A549 (cell line): Measurements from ENCODE around the gene FER.

Experiments
- PHF8 ChIP-seq: fragments of 200-600 bp; sonication (generic); IDR thresholded peaks from 2 replicates; pipeline ENCODE4 v1.6.1; 2016; ENCODE audit warnings: low read depth, mild to moderate bottlenecking, antibody characterized with exemption, moderate library complexity, borderline replicate concordance
- TF ChIP-seq, protein P1 (sequence below): fragments of 250-450 bp; sonication (Bioruptor Pico); IDR thresholded peaks from 2 replicates; pipeline ENCODE4 v1.5.0; 2021; ENCODE audit warnings: mild to moderate bottlenecking, moderate library complexity, borderline replicate concordance

DNA sequence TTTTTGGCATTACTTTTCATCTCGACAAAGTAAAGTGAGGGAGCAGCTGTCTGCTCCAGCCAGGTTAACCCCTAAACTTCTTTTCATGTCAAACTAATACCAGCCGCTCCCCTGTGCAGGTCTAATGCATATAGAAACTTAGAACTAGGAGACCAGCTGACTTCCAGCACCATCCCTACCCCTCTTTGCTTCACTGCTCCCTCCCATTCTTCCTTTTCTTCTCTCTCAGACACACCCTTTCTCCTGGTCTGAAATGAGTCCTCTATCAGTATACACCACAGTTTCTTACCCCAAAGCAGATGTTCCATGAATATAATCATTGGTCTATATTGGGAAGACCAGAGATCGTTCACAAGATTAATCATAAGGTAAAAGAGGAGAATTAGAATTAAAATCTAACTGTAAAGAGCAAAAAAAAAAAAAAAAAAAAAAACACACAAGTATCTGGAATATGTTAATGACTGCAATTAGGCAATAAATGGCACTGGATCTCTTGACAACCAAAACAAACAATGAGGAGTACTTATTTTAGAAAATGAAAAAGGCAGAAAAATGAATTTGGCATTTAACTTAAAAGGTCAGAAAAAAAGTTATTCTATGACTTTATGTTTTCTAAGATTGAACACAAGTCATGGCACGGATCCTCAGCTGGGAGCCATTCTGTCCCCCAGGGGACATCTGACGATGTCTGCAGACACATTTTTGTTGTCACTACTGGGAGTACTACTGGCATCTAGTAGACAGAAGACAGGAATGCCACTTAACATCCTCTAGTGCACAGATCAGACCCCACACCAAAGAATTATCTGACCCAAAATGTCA, 452.3 kb downstream of the FER start:
- no peak for TF ChIP-seq PHF8
- TF ChIP-seq, protein P1, sequence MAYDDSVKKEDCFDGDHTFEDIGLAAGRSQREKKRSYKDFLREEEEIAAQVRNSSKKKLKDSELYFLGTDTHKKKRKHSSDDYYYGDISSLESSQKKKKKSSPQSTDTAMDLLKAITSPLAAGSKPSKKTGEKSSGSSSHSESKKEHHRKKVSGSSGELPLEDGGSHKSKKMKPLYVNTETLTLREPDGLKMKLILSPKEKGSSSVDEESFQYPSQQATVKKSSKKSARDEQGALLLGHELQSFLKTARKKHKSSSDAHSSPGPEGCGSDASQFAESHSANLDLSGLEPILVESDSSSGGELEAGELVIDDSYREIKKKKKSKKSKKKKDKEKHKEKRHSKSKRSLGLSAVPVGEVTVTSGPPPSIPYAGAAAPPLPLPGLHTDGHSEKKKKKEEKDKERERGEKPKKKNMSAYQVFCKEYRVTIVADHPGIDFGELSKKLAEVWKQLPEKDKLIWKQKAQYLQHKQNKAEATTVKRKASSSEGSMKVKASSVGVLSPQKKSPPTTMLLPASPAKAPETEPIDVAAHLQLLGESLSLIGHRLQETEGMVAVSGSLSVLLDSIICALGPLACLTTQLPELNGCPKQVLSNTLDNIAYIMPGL (CRISPR knock-in tag): no peak
